Activated CD4-positive, alpha-beta T cell treated with anti-CD3 and anti-CD28 coated beads, Interleukin-2, amount 10 ng/mL, durations not matched to agents 24 days and 14 days (primary cell): ENCODE data around the gene PPARG. TPM values are rescaled to one million over a fixed set of nuclear protein-coding genes. Genes with fewer than 3 reads are reported as not detected.

ENCODE experiments used
- DNase-seq: peaks from one replicate; pipeline ENCODE4 v3.0.0; 2022
- H3K27ac Mint-ChIP-seq: one replicate; pipeline ENCODE4 v1.8.0; 2022; ENCODE audit warnings: mild to moderate bottlenecking, mixed read lengths
- H3K27me3 Mint-ChIP-seq: one replicate; pipeline ENCODE4 v1.8.0; 2022; ENCODE audit warnings: mixed read lengths
- H3K36me3 Mint-ChIP-seq: one replicate; pipeline ENCODE4 v1.8.0; 2022; ENCODE audit warnings: low read depth, mild to moderate bottlenecking, mixed read lengths
- H3K4me1 Mint-ChIP-seq: one replicate; pipeline ENCODE4 v1.8.0; 2021; ENCODE audit warnings: mixed read lengths
- H3K4me3 Mint-ChIP-seq: one replicate; pipeline ENCODE4 v1.8.0; 2022; ENCODE audit warnings: mild to moderate bottlenecking, moderate library complexity, mixed read lengths
- H3K9me3 Mint-ChIP-seq: one replicate; pipeline ENCODE4 v1.8.0; 2021; ENCODE audit warnings: mixed read lengths
- intact Hi-C: fragments of 100-400 bp; cut with micrococcal nuclease; formaldehyde crosslinking; loops from one replicate; pipeline ENCODE4 v1.15.1; 2023
- total RNA-seq: library from RNA; stranded (reverse); gene quantifications from 2 replicates; pipeline ENCODE4 v1.2.3, GENCODE V29; 2022

Gene PPARG
- total RNA-seq, 1 donor from 2014 or later: 4.6 TPM

DNA sequence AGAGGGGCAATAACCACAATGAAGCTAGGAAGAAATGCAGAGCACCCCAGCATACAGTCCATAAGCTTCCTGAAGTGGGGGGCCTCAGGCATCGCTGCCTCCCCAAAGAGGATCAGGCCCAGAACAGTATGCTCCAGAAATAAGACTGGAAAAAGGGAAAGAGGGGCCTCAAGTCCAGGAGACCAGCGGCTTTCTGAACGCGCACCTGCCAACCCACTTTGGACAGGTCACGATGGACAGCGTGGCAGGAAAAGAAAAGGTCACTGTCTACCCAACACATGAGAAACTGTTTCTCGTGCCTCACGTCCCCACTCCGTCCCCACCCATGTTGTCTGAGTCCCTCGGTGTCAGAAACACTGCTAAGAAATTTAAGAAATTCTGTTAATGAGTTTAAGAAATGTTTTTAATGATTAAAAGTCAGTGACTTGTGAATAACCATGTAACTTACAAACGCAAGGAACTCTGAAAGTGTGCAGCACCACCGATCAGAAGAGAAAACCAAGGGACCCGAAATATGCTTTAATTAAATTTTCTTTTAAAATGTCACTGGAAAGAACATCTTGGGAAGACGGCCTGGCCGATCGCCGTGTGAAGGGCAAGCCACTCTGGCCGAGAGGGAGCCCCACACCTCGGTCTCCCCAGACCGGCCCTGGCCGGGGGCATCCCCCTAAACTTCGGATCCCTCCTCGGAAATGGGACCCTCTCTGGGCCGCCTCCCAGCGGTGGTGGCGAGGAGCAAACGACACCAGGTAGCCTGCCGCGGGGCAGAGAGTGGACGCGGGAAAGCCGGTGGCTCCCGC lies 1.7 kb upstream of the PPARG start:
- DNase-seq: no peak
- H3K27ac Mint-ChIP-seq: peak overlapping the region; percentile 15
- peaks cover 3% of the 10 kb centered on the region for H3K4me1 Mint-ChIP-seq
- intact Hi-C loops: loop anchor here (5.0 kb wide), 3 partner anchors 100 to 195 kb away; partner anchors contain the start of gene TSEN2
- peak overlapping the region; percentile 51 for H3K4me3 Mint-ChIP-seq
- no peaks in the 10 kb centered on the region for H3K9me3 Mint-ChIP-seq
- H3K27me3 Mint-ChIP-seq: peaks cover 62% of the 10 kb centered on the region
- no peaks in the 10 kb centered on the region for H3K36me3 Mint-ChIP-seq

DNA sequence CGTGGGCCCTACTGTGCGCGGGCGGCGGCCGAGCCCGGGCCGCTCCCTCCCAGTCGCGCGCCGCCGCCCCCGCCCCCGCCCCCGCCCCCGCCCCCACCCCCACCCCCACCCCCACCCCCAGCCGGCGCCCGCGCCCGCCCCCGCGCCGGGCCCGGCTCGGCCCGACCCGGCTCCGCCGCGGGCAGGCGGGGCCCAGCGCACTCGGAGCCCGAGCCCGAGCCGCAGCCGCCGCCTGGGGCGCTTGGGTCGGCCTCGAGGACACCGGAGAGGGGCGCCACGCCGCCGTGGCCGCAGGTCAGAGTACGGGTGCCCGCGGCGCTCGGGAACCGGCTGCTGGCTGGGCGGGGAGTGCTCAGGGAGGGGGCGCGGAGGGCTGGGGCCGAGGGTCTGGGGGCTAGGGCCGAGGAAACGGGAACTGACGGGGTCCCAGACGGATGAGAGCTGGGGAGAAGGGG lies 1.1 kb upstream of the PPARG start:
- Mint-ChIP-seq H3K9me3 (no peaks in the 10 kb centered on the region), H3K4me1 (peaks cover 3% of the 10 kb centered on the region), H3K27ac (no peak overlapping the region), H3K4me3 (peak overlapping the region; percentile 72), H3K27me3 (peaks cover 66% of the 10 kb centered on the region), H3K36me3 (no peaks in the 10 kb centered on the region)
- intact Hi-C loops: loop anchor here (5.0 kb wide), 3 partner anchors 100 to 195 kb away; partner anchors contain the start of gene TSEN2
- DNase-seq: no peak

GRCh38 chr3:12289524-12289923 lies 654 bp downstream of the PPARG start:
- H3K27me3 Mint-ChIP-seq: peaks cover 57% of the 10 kb centered on the region

GRCh38 chr3:12292770-12293169 lies 3.9 kb downstream of the PPARG start:
- H3K27ac Mint-ChIP-seq: no peak overlapping the region
- no peaks in the 10 kb centered on the region for H3K9me3 Mint-ChIP-seq
- H3K27me3 Mint-ChIP-seq: peaks cover 31% of the 10 kb centered on the region
- H3K4me1 Mint-ChIP-seq: peaks cover 5% of the 10 kb centered on the region
- H3K4me3 Mint-ChIP-seq: no peak overlapping the region
- intact Hi-C loops: no loop called here
- H3K36me3 Mint-ChIP-seq: no peaks in the 10 kb centered on the region
- no peak for DNase-seq

More at GRCh38 chr3:12289524-12289923, 654 bp downstream of the PPARG start:
- Mint-ChIP-seq H3K9me3 (no peaks in the 10 kb centered on the region), H3K36me3 (no peaks in the 10 kb centered on the region), H3K4me1 (peaks cover 5% of the 10 kb centered on the region), H3K4me3 (peak overlapping the region; percentile 0), H3K27ac (no peak overlapping the region)
- DNase-seq: no peak
- intact Hi-C loops: loop anchor here (5.0 kb wide), 3 partner anchors 102 to 193 kb away; partner anchors contain the start of gene TSEN2

DNA sequence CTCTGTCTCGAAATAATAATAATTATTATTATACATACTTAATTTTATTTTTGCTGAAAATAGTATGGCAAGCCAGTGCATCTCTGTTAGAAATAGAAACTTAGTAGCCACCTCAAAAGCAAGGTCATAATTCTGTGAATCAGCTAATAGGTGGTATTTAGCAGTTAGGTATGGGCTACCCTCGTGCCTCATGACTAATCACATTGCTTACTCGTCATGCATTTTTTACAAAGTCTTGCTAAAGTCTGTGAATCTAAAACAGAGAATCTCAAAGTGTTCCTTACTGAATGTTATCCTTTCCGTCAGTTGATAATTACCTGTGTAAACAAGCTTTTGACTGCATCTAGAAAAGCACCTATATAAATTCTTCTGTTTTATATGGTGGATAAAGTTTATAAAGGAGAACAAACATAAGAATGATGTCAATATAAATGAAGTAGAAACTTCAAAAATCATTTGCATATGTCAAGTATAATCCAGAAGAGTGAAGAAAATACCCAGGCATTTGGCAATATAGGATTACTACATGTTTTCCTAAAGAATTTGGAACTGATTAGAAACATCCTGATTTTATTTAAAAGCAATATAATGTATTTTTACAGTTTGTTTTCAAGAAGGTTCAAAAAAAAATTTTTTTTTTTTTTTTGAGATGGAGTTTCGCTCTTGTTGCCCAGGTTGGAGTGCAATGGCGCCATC lies 6.2 kb downstream of the PPARG start:
- H3K9me3 Mint-ChIP-seq: no peaks in the 10 kb centered on the region
- H3K27me3 Mint-ChIP-seq: peaks cover 17% of the 10 kb centered on the region
- H3K36me3 Mint-ChIP-seq: no peaks in the 10 kb centered on the region
- H3K27ac Mint-ChIP-seq: no peak overlapping the region
- H3K4me1 Mint-ChIP-seq: peaks cover 2% of the 10 kb centered on the region
- H3K4me3 Mint-ChIP-seq: no peak overlapping the region
- intact Hi-C loops: no loop called here
- no peak for DNase-seq

GRCh38 chr3:12296511-12296910 lies 7.6 kb downstream of the PPARG start:
- Mint-ChIP-seq H3K4me3 (no peak overlapping the region), H3K9me3 (no peaks in the 10 kb centered on the region), H3K27ac (no peak overlapping the region), H3K4me1 (peaks cover 2% of the 10 kb centered on the region), H3K36me3 (no peaks in the 10 kb centered on the region), H3K27me3 (peaks cover 16% of the 10 kb centered on the region)
- intact Hi-C loops: no loop called here
- DNase-seq: no peak

- no peak overlapping the region for H3K4me3 Mint-ChIP-seq
- no peak for DNase-seq
- no peaks in the 10 kb centered on the region for H3K9me3 Mint-ChIP-seq
- H3K4me1 Mint-ChIP-seq: no peaks in the 10 kb centered on the region
- H3K27me3 Mint-ChIP-seq: peaks cover 23% of the 10 kb centered on the region
- no peak overlapping the region for H3K27ac Mint-ChIP-seq
- intact Hi-C loops: no loop called here
- H3K36me3 Mint-ChIP-seq: no peaks in the 10 kb centered on the region
Observed at GRCh38 chr3:12299026-12299425, 10.2 kb downstream of the PPARG start.

- H3K36me3 Mint-ChIP-seq: no peaks in the 10 kb centered on the region
- intact Hi-C loops: no loop called here
- no peak overlapping the region for H3K27ac Mint-ChIP-seq
- no peaks in the 10 kb centered on the region for H3K4me1 Mint-ChIP-seq
- H3K27me3 Mint-ChIP-seq: peaks cover 25% of the 10 kb centered on the region
- H3K9me3 Mint-ChIP-seq: no peaks in the 10 kb centered on the region
- H3K4me3 Mint-ChIP-seq: no peak overlapping the region
- no peak for DNase-seq
Observed at GRCh38 chr3:12300137-12300536, 11.3 kb downstream of the PPARG start.

DNA sequence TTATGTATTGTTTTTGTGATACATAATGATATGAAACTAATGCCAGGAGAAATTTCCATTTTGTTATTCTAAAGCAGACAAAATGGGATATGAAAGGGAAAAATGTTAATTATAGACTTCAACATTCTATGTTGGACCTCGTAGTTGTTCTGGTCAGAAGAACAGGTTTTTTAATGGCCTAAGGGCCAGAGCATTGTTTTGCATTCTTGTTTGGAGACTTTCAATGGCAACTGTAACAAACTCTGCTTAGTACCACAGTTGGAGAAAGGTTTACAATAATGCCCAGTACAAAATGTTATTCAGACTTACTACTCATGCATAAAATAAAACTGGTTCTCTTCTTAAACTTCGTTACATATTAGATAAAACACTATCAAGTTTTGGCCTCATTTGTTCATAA lies 12.2 kb downstream of the PPARG start:
- intact Hi-C loops: no loop called here
- Mint-ChIP-seq H3K4me3 (no peak overlapping the region), H3K9me3 (no peaks in the 10 kb centered on the region), H3K4me1 (no peaks in the 10 kb centered on the region), H3K27ac (no peak overlapping the region), H3K36me3 (no peaks in the 10 kb centered on the region), H3K27me3 (peaks cover 33% of the 10 kb centered on the region)
- no peak for DNase-seq

GRCh38 chr3:12301513-12301912 lies 12.6 kb downstream of the PPARG start:
- intact Hi-C loops: no loop called here
- Mint-ChIP-seq H3K4me1 (no peaks in the 10 kb centered on the region), H3K27ac (no peak overlapping the region), H3K9me3 (no peaks in the 10 kb centered on the region), H3K36me3 (no peaks in the 10 kb centered on the region), H3K4me3 (no peak overlapping the region), H3K27me3 (peaks cover 35% of the 10 kb centered on the region)
- DNase-seq: no peak

- peaks cover 3% of the 10 kb centered on the region for H3K4me1 Mint-ChIP-seq
- no peak for DNase-seq
- no peaks in the 10 kb centered on the region for H3K9me3 Mint-ChIP-seq
- H3K4me3 Mint-ChIP-seq: no peak overlapping the region
- intact Hi-C loops: no loop called here
- H3K27me3 Mint-ChIP-seq: peaks cover 37% of the 10 kb centered on the region
- H3K27ac Mint-ChIP-seq: no peak overlapping the region
- no peaks in the 10 kb centered on the region for H3K36me3 Mint-ChIP-seq
Observed at GRCh38 chr3:12302564-12302963, 13.7 kb downstream of the PPARG start.

DNA sequence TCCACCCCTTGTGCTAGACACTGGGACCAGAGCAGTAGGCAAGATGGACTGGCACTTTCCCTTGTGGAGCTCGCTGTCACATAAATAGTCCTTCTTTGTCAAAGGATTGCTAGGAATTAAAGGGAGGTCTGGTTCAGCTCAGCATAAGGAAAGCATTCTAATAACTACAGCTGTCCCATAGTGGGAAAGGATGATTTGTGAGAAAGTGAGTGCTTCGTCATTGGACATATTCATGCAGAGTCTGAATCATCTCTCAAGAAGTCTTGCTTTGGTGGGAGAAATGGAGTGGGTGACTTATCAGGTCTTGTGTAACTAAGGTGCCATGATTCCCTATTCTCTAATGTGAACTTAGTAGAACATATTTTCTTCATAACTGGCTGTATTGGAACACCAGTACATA lies 14.7 kb downstream of the PPARG start:
- peaks cover 39% of the 10 kb centered on the region for H3K27me3 Mint-ChIP-seq
- H3K4me3 Mint-ChIP-seq: no peak overlapping the region
- intact Hi-C loops: no loop called here
- no peak for DNase-seq
- H3K9me3 Mint-ChIP-seq: no peaks in the 10 kb centered on the region
- no peaks in the 10 kb centered on the region for H3K36me3 Mint-ChIP-seq
- no peak overlapping the region for H3K27ac Mint-ChIP-seq
- peaks cover 7% of the 10 kb centered on the region for H3K4me1 Mint-ChIP-seq

DNA sequence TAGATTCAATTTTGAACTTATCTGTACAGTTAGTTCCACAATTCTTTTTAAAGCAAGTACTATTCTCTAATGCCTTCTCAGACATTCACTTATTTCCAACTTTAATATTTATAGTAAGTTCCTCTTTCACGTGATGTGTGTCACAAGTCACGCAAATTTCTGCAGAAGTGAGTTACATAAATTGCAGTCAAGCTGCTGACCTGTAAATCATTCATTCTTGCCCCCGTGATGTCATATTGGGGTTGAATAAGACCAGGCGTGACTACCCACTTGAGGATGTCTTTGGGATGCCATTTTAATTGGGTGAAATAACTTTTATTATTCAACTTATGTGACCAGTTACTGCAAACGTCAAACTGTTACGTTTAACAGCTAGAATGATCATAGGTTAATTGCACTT lies 15.1 kb downstream of the PPARG start:
- H3K27ac Mint-ChIP-seq: no peak overlapping the region
- no peaks in the 10 kb centered on the region for H3K36me3 Mint-ChIP-seq
- H3K27me3 Mint-ChIP-seq: peaks cover 39% of the 10 kb centered on the region
- DNase-seq: no peak
- no peak overlapping the region for H3K4me3 Mint-ChIP-seq
- intact Hi-C loops: no loop called here
- no peaks in the 10 kb centered on the region for H3K9me3 Mint-ChIP-seq
- peaks cover 9% of the 10 kb centered on the region for H3K4me1 Mint-ChIP-seq

GRCh38 chr3:12307136-12307535 lies 18.3 kb downstream of the PPARG start:
- intact Hi-C loops: no loop called here
- no peaks in the 10 kb centered on the region for H3K9me3 Mint-ChIP-seq

More at GRCh38 chr3:12307136-12307535, 18.3 kb downstream of the PPARG start:
- H3K27ac Mint-ChIP-seq: no peak overlapping the region
- H3K36me3 Mint-ChIP-seq: no peaks in the 10 kb centered on the region
- peaks cover 33% of the 10 kb centered on the region for H3K27me3 Mint-ChIP-seq
- peaks cover 17% of the 10 kb centered on the region for H3K4me1 Mint-ChIP-seq
- H3K4me3 Mint-ChIP-seq: no peak overlapping the region
- DNase-seq: no peak
